Stimulated activated CD8-positive, alpha-beta memory T cell treated with anti-CD3 and anti-CD28 coated beads, Interleukin-12 subunit alpha, Interleukin-12 subunit beta, amount 100 ng/mL, for 1 hour (primary cell): ENCODE results near the gene ATXN1L.
"Not testable (repeated sequence)": the region's sequence is repeated elsewhere in the genome, so short reads cannot be mapped to it uniquely, and the experiment has no call there.

ENCODE experiments used
- DNase-seq: peaks from one replicate; pipeline ENCODE4 v3.0.0-alpha.2; 2020; ENCODE audit warnings: low read depth

Gene ATXN1L

DNA sequence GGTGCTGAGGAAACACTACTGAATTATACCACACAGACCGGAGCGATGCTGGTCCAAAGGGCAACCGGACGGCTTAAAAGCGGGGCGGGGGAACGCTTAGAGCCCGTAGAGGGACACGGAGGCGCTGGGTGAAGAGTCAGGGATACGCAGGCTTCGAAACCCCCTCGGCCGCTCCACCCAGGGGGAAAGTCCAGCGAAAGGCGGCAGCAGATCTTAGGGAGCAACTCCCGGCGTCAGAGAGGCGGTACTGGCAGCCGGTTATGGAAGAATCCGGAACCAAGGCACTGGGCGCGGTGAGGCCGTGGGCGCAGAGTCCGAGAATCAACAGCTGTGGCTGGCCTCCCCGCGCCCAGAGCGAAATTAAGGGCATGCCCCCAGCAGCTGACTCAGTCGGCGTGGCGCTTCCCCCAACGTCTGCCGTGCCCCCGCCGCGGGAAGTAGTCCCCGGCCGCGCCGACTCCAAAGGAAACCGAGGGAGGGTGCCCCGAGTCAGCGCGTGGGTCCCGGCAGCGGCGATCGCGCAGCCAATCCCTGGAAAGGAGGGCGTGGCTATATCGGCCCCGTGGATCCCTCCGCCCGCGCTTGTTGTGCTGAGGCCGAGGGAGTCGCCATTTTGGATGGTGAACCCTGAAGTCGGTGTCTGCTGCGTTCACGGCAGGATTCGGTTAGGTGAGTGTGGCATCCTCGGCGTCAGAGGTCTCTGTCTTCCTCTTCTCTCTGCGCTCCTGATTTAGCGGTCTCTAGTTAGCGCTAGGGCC, 49.3 kb downstream of the ATXN1L start, which contains the start of gene IST1:
TSS of gene IST1 (plus strand) at position 611 of the 758 bp plus-strand sequence. CDS start 20,110 bp downstream, outside the sequence.
- DNase-seq = peak; percentile 97

DNA sequence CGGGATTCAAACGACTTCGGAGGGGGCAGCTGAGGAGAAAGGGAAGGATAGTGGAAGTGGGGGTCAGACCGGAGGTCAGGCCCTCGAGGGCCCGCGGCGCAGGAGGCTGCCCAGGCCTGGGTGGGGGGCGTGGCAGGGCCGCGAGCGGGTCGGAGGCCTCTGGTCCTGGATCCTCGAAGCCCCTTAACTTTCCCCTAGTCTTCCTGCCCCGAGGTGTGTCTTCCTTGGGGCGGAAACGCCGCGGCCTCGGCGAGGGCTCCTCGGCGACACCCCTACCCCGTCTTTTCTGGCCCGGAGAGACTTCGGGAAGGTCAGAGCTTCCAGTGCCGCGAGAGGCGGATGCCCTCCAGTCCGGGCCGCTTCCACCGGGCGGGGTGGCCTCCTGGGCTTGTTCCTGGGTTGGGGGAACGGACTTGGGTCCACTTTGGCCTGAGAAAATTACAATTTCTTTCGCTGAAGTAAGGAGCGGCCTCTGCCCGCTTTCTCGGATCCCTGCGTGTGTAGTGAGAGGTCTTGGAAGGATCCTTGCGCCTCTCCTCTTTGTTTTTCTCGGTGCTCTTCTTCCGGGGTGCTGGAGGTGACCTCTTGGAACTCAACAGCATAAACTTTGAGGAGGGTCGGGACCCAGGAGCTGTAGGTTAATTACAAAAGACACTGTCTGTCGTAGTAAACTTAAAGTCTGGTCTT, 50.0 kb downstream of the ATXN1L start:
- no peak for DNase-seq

DNA sequence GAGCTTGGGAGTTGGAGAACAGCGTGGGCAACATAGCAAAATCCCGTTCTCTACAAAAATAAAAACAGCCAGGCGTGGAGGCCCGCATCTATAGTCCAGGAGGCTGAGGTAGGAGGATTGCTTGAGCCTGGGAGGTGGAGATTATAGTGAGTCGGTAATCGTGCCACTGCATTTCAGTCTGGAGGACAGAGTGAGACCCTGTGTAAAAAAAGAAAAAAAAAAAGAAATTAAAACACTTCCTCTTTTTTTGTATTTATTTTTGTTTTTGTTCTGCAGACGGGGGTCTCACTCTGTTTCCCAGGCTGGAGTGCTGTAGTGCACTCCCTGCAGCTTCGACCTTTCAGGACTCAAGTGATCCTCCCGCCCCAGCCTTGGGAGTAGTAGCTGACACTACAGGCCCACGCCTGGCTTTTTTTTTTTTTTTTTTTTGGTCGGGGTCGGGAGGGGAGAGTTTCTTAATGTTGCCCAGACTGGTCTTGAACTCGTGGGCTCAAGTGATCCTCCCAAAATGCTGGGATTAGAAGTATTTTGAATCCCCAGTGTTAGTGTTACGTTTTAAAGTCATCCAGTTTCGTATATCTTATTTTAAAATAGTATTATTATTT, 51.1 kb downstream of the ATXN1L start:
- no peak for DNase-seq

DNA sequence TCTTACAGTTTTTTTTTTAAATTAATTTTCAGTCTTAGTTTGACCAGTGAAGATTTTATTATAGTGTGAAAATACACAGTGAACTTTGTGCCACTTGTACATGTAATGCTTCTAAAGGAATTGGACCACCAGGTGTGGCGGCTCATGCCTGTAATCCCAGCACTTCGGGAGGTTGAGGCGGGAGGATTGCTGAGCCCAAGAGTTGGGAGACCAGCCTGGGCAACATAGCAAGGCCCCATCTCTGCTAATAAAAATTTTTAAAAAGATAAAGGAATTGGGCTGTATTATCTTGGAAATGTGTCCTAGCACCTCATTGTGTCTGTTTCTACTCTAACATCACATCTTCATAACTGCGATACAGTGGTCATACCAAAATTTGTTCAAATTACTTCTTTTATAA, 53.4 kb downstream of the ATXN1L start:
- no peak for DNase-seq

DNA sequence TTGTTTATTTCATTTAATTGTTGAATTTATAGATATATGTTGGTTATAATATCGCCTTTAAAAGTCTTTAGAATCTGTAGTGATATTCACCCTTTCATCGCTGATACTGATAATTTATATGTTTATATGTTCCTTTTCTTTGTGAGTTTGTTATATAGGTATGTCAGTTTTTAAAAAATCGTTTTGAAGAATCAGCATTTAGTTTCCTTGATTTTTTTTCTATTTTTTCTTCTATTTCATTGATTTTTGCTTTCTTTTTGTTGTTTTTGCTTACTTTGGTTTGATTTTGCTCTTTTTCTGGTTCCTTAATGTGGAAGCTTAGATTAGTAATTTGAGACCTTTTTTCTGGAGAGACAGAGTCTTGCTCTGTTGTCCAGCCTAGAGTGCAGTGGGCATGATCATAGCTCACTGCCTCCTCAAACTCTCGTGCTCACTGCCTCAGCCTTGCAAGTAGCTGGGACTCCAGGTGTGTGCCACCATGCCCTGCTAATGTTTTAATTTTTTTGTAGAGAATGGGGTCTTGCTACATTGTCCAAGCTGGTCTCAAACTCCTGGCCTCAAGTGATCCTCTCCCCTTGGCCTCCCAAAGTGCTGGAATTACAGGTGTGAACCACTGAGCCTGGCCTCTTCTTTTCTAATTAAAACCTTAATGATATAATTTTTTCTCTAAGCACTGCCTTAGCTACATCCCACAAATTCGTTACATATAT, 57.0 kb downstream of the ATXN1L start:
- no peak for DNase-seq

DNA sequence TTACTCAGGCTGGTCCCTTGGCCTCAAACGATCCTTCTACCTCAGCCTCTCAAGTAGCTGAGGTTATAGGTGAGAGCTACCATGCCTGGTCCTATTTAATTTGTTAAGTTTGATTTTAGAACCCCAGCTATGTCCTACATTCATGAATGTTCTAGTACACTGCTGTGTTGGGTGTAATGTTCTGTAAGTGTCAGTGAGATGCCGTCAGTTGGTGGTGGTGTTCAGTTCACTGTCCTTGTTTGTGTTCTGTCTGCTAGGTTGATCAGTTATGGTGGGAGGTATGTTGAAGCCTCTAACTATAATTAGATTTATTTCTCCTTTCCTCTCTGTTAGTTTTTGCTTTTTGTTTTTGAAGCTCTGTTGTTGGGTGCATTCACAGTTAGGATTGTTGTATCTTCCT, 57.8 kb downstream of the ATXN1L start:
- DNase-seq = no peak

DNA sequence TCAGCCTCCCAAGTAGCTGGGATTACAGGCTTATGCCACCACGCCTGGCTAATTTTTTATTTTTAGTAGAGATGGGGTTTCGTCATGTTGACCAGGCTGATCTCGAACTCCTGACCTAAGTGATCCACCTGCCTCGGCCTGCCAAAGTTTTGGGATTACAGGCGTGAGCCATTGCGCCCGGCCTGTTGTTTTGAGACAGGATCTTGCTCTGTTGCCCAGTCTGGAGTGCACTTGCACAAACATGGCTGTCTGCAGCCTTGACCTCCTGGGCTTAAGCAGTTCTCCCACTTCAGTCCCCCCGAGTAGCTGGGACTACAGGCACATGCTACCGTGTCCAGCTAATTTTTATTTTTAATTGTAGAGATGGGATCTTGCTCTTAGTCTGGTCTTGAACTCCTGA, 58.5 kb downstream of the ATXN1L start:
- DNase-seq = no peak

DNA sequence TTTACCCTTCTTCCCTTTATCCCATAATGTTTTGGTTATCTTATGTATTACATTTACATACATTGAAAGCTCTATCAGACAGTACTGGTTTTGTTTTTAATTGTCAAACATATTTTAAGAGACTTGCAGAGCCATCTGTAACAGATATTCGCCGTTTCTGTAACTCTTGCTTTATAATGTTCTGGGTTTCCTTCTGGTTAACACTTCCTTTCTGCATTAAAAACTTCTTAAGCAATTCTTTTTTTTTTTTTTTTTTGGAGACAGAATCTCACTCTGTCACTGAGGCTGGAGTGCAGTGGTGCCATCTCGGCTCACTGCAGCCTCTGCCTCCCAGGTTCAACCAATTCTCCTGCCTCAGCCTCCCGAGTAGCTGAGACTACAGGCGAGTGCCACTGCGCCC, 60.0 kb downstream of the ATXN1L start:
- not testable (repeated sequence) for DNase-seq
